Iris pigment epithelial cell (primary cell): ENCODE measurements around the gene ILF3.

Experiments
- DNase-seq: peaks from one replicate; pipeline ENCODE4 v3.0.0-alpha.2; 2011; ENCODE audit warnings: low read depth

Gene ILF3

GRCh38 chr19:10730932-10731331 lies 76.8 kb downstream of the ILF3 start:
- DNase-seq: no peak

GRCh38 chr19:10735741-10736140 lies 81.6 kb downstream of the ILF3 start:
- DNase-seq: no peak

DNA sequence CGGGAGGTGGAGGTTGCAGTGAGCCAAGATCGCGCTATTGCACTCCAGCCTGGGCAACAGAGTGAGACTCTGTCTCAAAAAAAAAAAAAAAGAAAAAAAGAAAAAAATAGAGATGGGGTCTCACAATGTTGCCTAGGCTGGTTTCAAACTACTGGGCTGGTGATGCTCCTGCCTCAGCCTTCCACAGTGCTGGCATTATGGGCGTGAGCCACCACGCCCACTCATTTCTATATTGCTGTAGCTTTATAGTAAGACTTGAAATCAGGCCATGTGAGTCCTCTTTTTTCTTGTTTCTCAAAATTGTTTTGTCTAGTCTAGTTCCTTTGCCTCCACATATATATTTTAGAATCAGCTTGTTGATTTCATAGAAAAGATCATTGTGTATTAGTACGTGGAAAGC lies 82.0 kb downstream of the ILF3 start:
- DNase-seq: no peak

- no peak for DNase-seq
Observed at GRCh38 chr19:10736916-10737551, 82.9 kb downstream of the ILF3 start.

- no peak for DNase-seq
Observed at GRCh38 chr19:10737722-10738121, 83.6 kb downstream of the ILF3 start.

DNA sequence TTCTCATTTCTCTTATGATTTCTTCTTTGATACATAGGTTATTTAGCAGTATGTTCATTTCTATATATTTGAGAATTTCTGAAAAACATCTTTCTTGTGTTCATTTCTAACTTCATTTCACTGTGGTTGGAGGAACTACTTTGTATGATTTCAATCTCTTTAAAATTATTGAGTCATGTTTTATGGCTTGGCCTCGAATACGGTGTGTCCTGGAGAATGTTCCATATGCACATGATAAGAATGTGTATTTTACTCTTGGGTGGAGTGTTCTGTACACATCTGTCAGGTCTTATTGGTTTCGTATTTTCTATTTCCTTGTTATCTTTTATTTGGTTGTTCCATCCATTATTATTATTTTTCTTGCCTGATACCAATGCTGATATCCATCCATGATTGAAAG lies 86.7 kb downstream of the ILF3 start:
- DNase-seq: no peak
